Lower leg skin (tissue), 4 donors: ENCODE data around the gene FZR1. TPM values are rescaled to one million over a fixed set of nuclear protein-coding genes. Genes with fewer than 3 reads are reported as not detected.

Experiments
- DNase-seq, 2 donors: peaks; one replicate each; pipeline ENCODE4 v3.0.0-alpha.2; 2019; ENCODE audit warnings: low spot score in 2 of 2
- H3K4me3 ChIP-seq: fragments of 200-600 bp; sonication (generic); 2 replicates; pipeline ENCODE4 v1.5.1; 2017; ENCODE audit warnings: mild to moderate bottlenecking, low read depth; ENCODE audit not compliant: poor library complexity, severe bottlenecking
- CTCF ChIP-seq, 3 donors: fragments of 450-650 bp; IDR thresholded peaks; one replicate each; pipeline ENCODE4 v1.5.1; 2016; ENCODE audit warnings: antibody characterized with exemption in 3 of 3, mild to moderate bottlenecking in 3 of 3, moderate library complexity in 2 of 3
- POLR2A ChIP-seq, 2 donors: fragments of 450-650 bp; IDR thresholded peaks; one replicate each; pipeline ENCODE4 v1.6.1; 2016 to 2017; ENCODE audit warnings: antibody characterized with exemption in 2 of 2, mild to moderate bottlenecking in 1 of 2, moderate library complexity in 1 of 2
- WGBS, 2 donors: methylation state at CpG; one replicate each; pipeline ENCODE4 v1.1.5; 2018; 5-methylcytosine and 5-hydroxymethylcytosine counted together
- intact Hi-C: fragments of 100-400 bp; cut with DNase I; formaldehyde crosslinking; loops from one replicate; pipeline ENCODE4 v1.15.0; 2023; ENCODE audit warnings: low total_unique reads
- total RNA-seq, 4 donors: library from RNA; depleted of rRNA; stranded (reverse); fragments of >200 nt; gene quantifications; one replicate each; pipeline ENCODE4 v1.1.0, GENCODE V29; 2016

FZR1 gene
- total RNA-seq, 4 donors from 2014 or later, result 50.9 to 63.3 (median 57.2) TPM

DNA sequence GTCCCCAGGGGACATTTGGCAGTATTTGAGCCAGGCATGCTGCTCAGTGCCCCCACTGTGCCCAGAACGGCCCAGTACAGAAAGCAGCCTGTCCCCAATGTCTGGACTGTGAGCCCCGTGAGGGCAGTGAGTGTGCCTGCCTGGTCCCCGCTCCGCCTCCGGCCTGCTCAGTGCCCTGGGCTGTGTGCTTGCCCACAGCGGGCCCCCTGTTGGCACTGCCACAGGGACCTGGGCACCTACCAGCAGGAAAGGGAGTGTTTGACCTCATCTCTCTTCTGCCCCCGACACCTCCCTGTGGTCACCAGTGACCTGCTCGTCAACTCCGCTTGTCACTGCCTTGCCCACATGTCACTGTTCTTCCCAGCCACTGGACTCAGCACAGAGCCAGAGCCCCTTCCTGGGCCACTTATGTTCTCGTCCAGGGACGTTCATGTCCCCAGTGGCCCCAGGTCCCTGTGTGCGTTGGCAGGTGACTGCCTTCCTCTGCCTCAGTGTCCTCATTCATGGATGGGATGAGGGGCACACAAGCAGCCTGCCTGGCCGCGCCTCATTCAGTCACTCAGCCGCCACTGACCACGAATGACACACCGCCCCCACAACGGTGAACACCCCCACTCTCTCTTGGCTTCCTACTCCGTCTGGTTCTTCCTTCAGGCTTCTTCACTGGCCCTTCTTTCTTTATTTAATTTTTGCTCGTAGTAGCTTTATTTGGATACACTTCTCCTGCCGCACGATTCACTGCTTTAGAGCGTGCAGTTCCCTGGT is 2.8 kb downstream of the FZR1 start:
- no peak overlapping the region for H3K4me3 ChIP-seq
- WGBS, 2 donors, result 87% methylated on average over 22 to 23 of the region's 23 CpGs
- TF ChIP-seq CTCF (IDR thresholded peaks at IDR 0.05), result no peak
- TF ChIP-seq POLR2A (IDR thresholded peaks at IDR 0.05), result no peak
- DNase-seq, result peak in 1 of 2 donors; percentile 85
- intact Hi-C loops, result no loop called here

GRCh38 chr19:3509566-3509989 is 3.5 kb downstream of the FZR1 start:
- no peak overlapping the region for H3K4me3 ChIP-seq
- TF ChIP-seq CTCF (IDR thresholded peaks at IDR 0.05) (no peak), POLR2A (IDR thresholded peaks at IDR 0.05) (no peak)
- intact Hi-C loops, result no loop called here
- 79 to 81% methylated on average over 15 of the region's 15 CpGs for WGBS, 2 donors
- DNase-seq, result no peak

DNA sequence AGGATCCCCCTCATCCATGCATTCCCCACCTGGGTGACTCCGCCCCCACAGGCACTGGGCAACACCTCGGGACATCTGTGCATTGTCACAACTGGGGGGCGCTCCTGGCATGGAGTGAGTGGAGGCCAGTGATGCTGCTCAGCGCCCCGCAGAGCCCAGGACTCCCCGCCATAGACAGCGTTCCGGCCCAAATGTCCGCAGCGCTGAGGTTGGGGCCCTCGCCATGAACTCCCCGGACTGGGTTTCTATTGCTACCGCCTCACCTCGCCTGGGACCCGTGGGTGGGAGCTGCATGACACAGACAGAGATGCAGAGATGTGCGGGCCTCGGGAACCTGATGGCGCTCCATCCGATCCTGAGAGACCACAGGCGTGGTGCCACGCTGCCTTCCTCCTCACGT is 4.6 kb downstream of the FZR1 start:
- intact Hi-C loops, result no loop called here
- no peak for DNase-seq
- no peak for TF ChIP-seq CTCF (IDR thresholded peaks at IDR 0.05)
- TF ChIP-seq POLR2A (IDR thresholded peaks at IDR 0.05), result no peak
- H3K4me3 ChIP-seq, result no peak overlapping the region
- 84% methylated on average over 13 to 22 of the region's 22 CpGs for WGBS, 2 donors

DNA sequence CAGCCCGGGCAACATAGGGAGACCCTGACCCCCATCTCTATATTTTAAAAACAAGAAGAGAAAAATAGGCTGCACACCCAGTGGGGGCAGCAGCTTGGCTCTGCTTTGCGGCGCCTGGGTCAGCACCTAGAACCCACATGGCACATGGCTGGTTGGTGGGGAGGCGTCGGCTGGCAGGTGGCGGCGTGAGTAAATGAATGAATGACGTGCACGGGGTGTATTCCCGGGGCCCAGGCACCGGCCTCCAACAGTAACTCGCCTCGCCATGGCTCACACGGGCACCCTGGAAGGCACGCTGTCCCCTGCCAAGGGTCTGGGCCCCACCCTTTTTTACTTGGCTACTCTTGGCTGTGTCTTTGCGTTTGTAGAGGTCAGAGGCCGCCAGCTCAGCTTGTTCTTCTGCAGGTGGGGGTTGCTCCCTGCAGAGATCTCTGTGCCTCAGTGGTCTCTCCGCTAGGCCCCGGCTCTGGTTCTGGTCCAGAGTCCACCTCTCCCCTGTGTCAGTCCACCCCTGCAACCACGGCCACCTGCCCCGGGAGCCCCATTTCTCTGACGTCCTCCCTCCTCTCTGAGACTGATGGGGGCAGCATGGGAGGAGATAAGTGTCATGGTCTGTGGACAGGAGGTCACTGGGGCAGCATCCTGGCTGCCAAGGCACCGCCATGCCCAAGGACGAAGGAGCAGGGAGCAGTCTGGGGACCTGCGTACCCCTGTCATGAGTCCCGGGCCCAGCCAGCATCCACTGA is 5.6 kb downstream of the FZR1 start:
- 73 to 74% methylated on average over 25 to 26 of the region's 26 CpGs for WGBS, 2 donors
- intact Hi-C loops, result no loop called here
- H3K4me3 ChIP-seq, result no peak overlapping the region
- DNase-seq, result no peak
- TF ChIP-seq POLR2A (IDR thresholded peaks at IDR 0.05) (no peak), CTCF (IDR thresholded peaks at IDR 0.05) (no peak)

DNA sequence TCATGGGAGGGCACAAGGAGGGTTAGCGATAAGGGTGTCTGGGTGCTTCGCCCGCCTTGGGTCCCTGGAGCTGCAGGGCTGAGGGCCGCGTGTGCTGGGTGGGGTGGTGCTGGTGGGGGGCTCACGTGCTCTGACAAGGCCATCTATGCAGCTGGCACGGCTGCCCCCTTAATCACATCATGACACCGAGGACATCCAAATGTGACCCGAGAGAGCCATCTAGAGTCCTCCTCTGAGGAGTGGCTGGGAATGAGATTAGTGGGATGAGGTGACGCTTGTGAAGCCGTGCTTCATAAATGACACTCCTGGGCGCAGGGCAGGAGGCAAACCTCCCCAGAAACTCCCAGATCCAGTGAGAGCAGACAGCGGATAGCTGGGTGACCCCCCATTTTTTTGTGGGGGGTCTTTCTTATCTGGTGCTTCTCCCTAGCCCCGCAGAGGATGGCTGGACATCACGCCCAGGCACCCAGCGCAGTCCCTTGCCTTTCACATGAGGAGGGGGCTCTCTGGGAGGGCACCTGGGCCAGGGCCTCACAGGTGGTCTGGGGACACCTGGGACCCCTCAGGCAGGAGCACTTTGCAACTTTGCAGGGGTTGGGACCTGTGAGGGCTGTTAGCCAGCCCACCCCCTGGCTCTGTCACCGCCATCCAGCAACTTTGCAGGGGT is 6.6 kb downstream of the FZR1 start:
- no peak for TF ChIP-seq POLR2A (IDR thresholded peaks at IDR 0.05)
- no peak for TF ChIP-seq CTCF (IDR thresholded peaks at IDR 0.05)
- H3K4me3 ChIP-seq, result no peak overlapping the region
- no peak for DNase-seq
- intact Hi-C loops, result no loop called here
- 91 to 92% methylated on average over 16 to 17 of the region's 17 CpGs for WGBS, 2 donors
